ENCODE results near the gene RAB12.

RAB12 gene

DNA sequence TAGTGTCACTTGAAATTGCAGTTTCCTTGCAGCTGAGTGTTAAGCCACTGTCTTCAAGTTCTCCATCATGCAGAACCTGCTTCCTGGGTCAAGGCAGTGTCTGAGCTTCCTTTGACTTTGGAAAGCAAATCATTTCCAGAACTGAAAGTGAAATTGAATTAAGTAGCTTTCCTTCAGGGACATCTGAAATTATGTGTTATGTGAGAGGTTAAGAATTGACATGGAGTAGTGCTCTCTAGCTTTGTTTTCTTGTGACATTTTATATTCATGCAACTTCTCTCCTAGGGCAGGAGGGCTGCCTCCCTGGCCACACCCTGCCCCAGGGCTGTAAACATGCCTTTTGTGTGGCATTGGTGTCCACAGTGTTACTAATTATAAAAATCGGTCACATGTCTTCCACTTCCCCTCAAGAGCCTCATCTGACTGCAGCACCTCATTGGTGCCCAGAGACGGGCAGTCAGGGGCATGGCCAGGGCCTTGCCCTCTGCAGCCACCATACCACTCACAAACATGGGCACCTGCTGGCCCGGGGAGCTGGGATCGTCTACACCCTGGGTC, 14.4 kb downstream of the RAB12 start:
- Histone ChIP-seq H4K20me1 (peaks cover 77% of the 10 kb centered on the region), H3K9ac (no peak overlapping the region), H3K27me3 (no peaks in the 10 kb centered on the region), H3K27ac (peak overlapping the region; percentile 10; the same call in 1 of the 2 replicates), H3K36me3 (peaks cover 84% of the 10 kb centered on the region), H3K4me2 (peak overlapping the region; percentile 72), H3K4me3 (no peak overlapping the region; the same call in 1 of the 2 replicates), H3K9me3 (peaks cover 37% of the 10 kb centered on the region), H3K4me1 (peaks cover 16% of the 10 kb centered on the region)
- TF ChIP-seq Cebpa-rat (IDR thresholded peaks at IDR 0.05), result no peak

DNA sequence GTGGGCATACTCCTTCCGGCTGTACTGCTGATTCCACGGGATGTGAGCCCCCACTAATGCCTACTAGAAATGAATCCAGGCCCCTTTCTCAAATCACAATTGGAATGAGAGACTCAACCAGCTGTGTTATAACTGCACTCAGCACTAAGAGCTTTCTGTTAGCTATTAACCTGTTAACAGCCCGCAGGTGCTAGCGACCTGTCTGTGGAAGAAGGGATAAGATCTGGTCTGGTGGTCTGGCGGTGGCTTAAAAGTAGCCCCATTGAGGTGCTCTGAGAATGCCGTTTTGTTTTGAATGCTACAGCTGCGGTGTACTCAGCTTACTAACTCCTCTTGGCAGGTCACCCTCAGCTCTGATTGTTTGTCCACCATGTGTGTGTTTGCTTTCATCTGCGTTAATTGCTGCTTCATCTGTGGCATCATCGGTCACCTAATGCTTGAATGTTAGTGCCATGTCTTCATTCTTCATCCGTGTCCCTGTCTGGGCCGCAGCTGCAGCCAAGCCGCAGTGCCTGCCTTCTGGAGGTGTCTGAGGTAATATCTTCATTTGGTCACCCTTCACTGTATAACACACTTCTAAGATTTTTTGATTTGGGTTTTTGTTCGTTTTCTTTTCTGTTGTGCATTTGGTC, 16.3 kb downstream of the RAB12 start:
- H4K20me1 ChIP-seq, result peaks cover 80% of the 10 kb centered on the region
- no peak for TF ChIP-seq Cebpa-rat (IDR thresholded peaks at IDR 0.05)
- H3K36me3 ChIP-seq, result peaks cover 82% of the 10 kb centered on the region

DNA sequence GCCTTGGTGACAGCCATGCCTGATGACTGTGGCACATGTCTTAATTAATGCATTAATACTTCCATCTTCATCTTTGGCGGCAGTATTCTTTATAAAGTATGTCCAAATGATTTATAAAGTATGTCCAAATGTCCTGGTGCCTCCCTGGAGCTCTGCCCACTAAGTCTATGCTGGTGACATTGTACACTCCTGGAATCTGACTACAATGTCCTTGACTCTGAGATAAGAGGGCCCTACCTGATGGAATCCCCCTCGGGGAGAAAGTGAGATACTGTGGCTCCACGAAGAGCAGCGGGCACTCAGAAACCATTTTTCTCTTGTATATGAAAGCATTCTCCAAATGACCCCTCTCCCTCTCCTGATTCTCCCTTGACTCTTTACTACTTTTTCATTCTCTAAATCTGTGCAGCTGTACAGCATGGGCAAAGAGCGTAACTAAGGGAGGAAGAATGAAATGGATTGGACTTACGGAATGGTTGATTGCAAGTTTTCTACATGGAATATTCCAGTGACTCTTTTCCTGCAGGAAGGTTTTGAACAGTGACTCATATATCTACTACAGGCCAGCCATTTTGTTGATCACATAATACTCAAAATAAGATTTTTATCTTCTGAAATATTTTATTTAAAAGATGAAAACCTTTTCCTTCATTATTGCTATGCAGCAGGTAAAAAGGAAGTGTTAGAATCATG, 17.3 kb downstream of the RAB12 start:
- no peak overlapping the region for H3K27ac ChIP-seq
- no peaks in the 10 kb centered on the region for H3K27me3 ChIP-seq
- peaks cover 16% of the 10 kb centered on the region for H3K4me1 ChIP-seq
- H3K36me3 ChIP-seq, result peaks cover 82% of the 10 kb centered on the region
- TF ChIP-seq Cebpa-rat (IDR thresholded peaks at IDR 0.05), result no peak
- H3K9me3 ChIP-seq, result peaks cover 12% of the 10 kb centered on the region
- no peak overlapping the region for H3K4me2 ChIP-seq
- H4K20me1 ChIP-seq, result peaks cover 85% of the 10 kb centered on the region
- H3K4me3 ChIP-seq, result no peak overlapping the region
- no peak overlapping the region for H3K9ac ChIP-seq

More for the DNA sequence above, 16.3 kb downstream of the RAB12 start:
- no peak overlapping the region for H3K27ac ChIP-seq
- H3K9ac ChIP-seq, result no peak overlapping the region
- no peak overlapping the region for H3K4me2 ChIP-seq
- no peaks in the 10 kb centered on the region for H3K27me3 ChIP-seq
- peaks cover 22% of the 10 kb centered on the region for H3K9me3 ChIP-seq
- peaks cover 16% of the 10 kb centered on the region for H3K4me1 ChIP-seq
- H3K4me3 ChIP-seq, result no peak overlapping the region

DNA sequence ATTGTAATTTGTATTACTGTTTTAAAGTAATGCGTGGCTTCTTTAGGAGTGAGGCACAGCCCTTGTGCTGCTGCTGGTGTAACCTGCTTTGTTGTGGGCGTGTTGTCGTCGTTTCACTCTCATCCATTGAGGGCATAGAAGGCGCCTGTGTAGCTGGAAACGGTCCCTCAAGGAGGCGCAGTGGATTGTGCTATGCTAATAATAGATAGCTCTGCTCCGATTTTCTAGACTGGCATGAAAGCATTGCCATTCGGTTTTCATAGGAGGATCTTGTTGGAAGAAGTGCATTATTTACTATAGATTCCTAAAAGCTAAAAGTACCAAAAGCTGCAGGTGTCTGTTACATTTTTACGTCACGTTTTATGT, 17.9 kb downstream of the RAB12 start:
- no peak overlapping the region for H3K4me2 ChIP-seq
- peaks cover 7% of the 10 kb centered on the region for H3K9me3 ChIP-seq
- no peak for TF ChIP-seq Cebpa-rat (IDR thresholded peaks at IDR 0.05)
- peaks cover 80% of the 10 kb centered on the region for H3K36me3 ChIP-seq
- H3K9ac ChIP-seq, result no peak overlapping the region
- H3K4me3 ChIP-seq, result no peak overlapping the region
- H3K4me1 ChIP-seq, result peaks cover 16% of the 10 kb centered on the region
- H3K27ac ChIP-seq, result no peak overlapping the region
- H3K27me3 ChIP-seq, result no peaks in the 10 kb centered on the region
- peaks cover 90% of the 10 kb centered on the region for H4K20me1 ChIP-seq

DNA sequence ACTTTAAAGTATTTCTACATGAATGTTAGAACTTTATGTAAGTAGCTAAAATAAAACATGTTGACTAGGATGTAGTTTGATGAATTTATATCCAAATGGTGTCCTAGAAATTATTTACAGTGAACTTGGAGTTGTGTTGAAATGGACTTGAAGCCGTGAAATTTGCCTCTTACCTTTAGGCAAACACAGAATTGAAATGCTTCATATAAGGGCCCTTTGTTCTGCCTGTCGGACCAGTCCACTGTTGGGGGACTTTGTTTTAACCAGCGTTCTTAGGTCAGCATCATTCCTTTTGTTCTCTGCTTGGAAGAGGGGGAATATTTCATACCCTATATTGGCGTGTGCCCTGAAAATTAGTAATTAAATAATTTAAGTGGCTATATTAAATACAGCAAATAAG, 18.3 kb downstream of the RAB12 start:
- Histone ChIP-seq H3K36me3 (peaks cover 80% of the 10 kb centered on the region), H3K4me2 (no peak overlapping the region), H3K9ac (no peak overlapping the region), H3K27me3 (no peaks in the 10 kb centered on the region), H3K4me3 (no peak overlapping the region), H3K9me3 (peaks cover 3% of the 10 kb centered on the region), H4K20me1 (peaks cover 95% of the 10 kb centered on the region), H3K27ac (no peak overlapping the region), H3K4me1 (peaks cover 16% of the 10 kb centered on the region)
- TF ChIP-seq Cebpa-rat (IDR thresholded peaks at IDR 0.05), result no peak

DNA sequence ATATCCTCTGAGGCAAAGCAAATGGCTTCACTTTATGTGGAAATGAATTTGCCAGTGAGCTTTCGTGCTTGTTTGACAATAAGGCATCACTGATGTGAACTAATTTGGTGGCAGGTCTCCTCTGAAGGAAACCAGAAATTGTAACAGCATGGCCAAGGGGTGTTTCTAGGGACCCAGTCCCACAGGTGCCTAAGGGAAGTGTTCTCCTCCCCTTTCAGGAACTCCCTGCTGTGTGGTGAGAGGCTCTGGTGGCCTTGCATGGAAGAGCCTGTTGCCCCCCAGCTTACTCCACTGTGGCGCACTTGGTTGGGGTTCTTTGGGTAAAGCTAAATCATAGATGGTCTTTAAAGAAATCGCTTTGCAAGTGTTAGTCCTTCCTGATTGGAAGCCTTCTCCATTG, 20.4 kb downstream of the RAB12 start:
- Histone ChIP-seq H3K4me3 (no peak overlapping the region), H3K9ac (no peak overlapping the region), H3K27ac (no peak overlapping the region), H4K20me1 (peaks cover 94% of the 10 kb centered on the region), H3K4me1 (no peaks in the 10 kb centered on the region), H3K4me2 (no peak overlapping the region), H3K9me3 (no peaks in the 10 kb centered on the region), H3K27me3 (no peaks in the 10 kb centered on the region), H3K36me3 (peaks cover 95% of the 10 kb centered on the region)
- TF ChIP-seq Cebpa-rat (IDR thresholded peaks at IDR 0.05), result no peak

DNA sequence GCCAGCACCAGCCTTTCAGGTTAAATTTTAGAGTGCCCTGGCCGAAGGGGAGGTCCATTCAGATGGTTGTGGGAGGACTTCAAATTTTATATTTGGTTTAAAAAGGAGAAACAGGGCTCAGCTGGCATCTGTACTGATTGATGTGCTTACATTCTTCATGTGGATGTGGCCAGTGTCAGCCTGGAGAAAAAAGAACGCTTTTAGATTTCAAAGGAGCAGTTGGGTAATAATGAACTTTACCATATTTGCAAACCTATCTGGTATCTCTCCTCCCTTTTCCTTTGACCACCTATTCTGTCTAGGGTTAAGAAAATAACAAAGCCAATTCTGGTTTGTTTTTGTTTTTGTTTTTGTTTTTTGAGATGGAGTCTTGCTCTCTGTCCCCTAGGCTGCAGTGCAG, 21.3 kb downstream of the RAB12 start:
- Histone ChIP-seq H3K9me3 (no peaks in the 10 kb centered on the region), H3K27me3 (no peaks in the 10 kb centered on the region), H3K9ac (no peak overlapping the region), H4K20me1 (peaks cover 84% of the 10 kb centered on the region), H3K27ac (no peak overlapping the region), H3K36me3 (peaks cover 95% of the 10 kb centered on the region), H3K4me1 (no peaks in the 10 kb centered on the region), H3K4me3 (no peak overlapping the region), H3K4me2 (no peak overlapping the region)
- TF ChIP-seq Cebpa-rat (IDR thresholded peaks at IDR 0.05), result no peak

DNA sequence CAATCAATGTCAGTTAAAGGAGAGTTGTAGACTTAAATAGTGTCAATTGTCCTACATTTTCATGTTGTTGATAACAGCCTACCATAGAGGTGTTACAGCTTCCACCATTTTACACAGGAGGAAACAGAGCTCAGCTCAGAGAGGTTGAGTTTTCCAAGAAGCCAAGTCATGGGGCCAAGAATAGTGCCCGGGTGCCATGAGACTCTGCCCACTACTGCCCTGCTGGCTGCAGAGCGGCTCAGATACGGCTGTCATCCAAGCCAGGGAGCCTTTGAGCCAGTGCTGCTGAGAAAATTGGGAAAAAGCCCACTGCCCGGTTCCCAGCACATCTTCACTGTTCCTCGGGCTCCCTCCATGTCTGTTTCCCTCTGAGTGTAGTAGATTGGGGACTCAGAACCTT, 22.0 kb downstream of the RAB12 start:
- Histone ChIP-seq H3K9me3 (no peaks in the 10 kb centered on the region), H3K9ac (no peak overlapping the region), H3K4me1 (no peaks in the 10 kb centered on the region), H3K4me2 (no peak overlapping the region), H3K27me3 (no peaks in the 10 kb centered on the region), H4K20me1 (peaks cover 81% of the 10 kb centered on the region), H3K36me3 (peaks cover 95% of the 10 kb centered on the region), H3K4me3 (no peak overlapping the region), H3K27ac (no peak overlapping the region)
- TF ChIP-seq Cebpa-rat (IDR thresholded peaks at IDR 0.05), result no peak

DNA sequence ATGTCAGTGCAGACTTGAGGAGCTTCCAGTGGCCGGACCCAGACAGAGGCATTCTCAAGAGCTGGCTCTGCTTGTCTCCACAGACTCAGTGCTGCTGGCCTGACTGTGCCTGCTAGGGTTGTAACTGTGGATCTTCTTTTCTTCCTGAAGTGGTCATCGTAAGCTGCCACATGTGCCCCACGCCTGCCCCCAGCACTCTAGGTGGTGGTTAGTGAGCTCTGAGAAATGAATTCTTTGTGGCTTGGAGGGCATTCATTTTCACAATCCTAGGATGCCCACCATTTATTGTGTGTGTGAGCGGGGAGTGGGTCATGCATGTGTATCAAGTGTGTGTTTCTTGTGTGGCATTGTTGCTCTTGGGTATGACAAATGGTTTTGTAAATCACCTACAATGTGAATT, 23.1 kb downstream of the RAB12 start:
- Histone ChIP-seq H3K27ac (no peak overlapping the region), H3K4me3 (no peak overlapping the region), H3K36me3 (peaks cover 94% of the 10 kb centered on the region)

DNA sequence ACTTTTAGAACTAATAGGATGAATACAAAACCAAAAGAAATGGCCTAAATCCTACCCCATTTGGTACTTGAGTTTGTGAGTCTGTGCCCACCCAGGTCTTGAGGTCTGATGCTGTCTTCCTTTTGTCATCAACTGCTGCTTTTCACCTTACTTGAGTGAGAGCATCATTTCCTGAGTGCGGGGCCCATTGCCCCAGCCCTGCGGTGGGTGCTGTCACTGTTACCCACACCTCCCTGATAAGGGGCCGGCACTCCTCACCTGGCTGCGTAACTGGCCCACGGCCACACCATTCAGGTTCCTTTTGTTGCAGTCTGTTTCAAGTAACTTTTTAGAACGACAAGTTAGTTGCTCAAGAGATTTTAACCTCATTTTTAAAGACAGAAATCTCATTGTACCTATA, 25.3 kb downstream of the RAB12 start:
- no peak overlapping the region for H3K9ac ChIP-seq
- no peak overlapping the region for H3K4me2 ChIP-seq
- H4K20me1 ChIP-seq, result peaks cover 54% of the 10 kb centered on the region
- no peaks in the 10 kb centered on the region for H3K9me3 ChIP-seq
- H3K4me3 ChIP-seq, result no peak overlapping the region
- peaks cover 97% of the 10 kb centered on the region for H3K36me3 ChIP-seq
- H3K27me3 ChIP-seq, result no peaks in the 10 kb centered on the region
- no peak for TF ChIP-seq Cebpa-rat (IDR thresholded peaks at IDR 0.05)
- no peaks in the 10 kb centered on the region for H3K4me1 ChIP-seq
- H3K27ac ChIP-seq, result no peak overlapping the region

More for the DNA sequence above, 23.1 kb downstream of the RAB12 start:
- peaks cover 76% of the 10 kb centered on the region for H4K20me1 ChIP-seq
- no peak for TF ChIP-seq Cebpa-rat (IDR thresholded peaks at IDR 0.05)
- no peak overlapping the region for H3K4me2 ChIP-seq
- H3K9ac ChIP-seq, result no peak overlapping the region
- no peaks in the 10 kb centered on the region for H3K27me3 ChIP-seq
- H3K4me1 ChIP-seq, result no peaks in the 10 kb centered on the region
- H3K9me3 ChIP-seq, result no peaks in the 10 kb centered on the region
